COR-L47 (cell line): Measurements from ENCODE around the gene CFB.
"Not testable (repeated sequence)": the region's sequence is repeated elsewhere in the genome, so short reads cannot be mapped to it uniquely, and the experiment has no call there.

Experiments
- DNase-seq: peaks from one replicate; lab custom pipeline; 2025; lab: John Stamatoyannopoulos, UW

The CFB gene

DNA sequence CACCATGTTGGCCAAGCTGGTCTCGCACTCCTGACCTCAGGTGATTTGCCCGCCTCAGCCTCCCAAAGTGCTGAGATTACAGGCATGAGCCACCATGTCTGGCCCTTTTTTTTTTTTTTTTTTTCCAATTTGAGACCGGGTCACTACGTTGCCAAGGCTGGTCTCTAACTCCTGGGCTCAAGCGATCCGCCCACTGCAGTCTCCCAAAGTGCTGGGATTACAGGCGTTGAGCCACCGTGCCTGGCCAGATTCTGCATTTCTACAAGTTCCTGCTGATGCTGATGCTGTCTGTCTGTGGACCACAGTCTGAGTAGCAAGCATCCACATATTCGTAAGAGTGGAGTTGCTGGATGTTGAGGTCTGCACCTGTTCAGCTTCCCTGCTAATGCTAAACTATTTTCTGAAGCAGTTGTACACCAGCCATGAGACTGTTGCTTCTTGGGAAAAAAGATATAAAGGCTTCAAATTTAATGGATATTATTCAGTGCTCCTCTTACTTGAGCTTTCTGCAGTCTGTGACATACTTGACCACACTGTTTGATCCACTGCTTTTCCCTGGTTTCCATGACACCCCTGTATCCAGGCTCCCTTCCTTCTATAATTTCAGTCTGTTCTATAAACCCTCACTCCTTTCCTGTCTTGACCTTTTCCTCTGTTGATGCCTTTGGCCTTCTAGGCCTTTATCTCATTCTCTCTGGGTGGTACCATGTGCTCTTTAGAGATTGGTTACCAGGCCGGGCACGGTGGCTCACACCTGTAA lies 33.9 kb upstream of the CFB start:
- DNase-seq = no peak

DNA sequence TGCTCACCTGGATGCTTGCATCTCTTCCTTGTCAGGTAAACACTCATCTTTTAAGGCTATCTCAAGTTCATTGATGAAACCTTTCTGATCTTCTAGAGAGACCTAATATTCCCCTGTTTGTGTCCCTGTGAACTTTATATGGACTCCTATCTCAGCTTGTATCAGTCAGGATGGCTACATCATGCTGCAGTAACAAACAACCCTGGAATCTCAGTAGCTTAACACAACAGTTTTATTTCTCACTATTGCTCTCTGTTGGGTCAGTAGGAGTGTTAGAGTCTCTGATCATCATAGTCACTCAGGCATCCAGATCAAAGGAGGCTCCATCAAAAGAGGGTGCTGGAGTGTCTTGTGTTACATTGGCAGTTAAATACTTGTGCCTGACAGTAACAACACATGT lies 30.5 kb upstream of the CFB start:
- no peak for DNase-seq

DNA sequence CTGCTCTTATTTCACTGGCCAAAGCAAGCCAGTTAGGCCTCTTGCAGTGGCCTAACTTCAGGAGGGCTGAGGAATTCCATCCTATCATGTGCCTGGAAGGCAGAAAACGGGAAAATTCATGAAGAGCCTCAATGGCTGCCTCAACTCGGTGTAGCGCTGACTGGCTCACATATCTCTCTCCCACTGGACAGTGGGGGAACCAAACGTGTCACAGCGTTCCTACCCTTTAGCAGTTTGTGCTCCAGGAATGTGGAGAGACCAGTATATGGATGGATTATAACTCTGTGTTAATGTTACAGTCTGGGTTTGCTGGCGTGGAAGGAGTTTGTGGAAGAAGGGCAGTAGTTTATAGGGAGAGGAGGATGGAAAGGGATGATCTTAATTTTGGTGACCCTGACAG lies 30.1 kb upstream of the CFB start:
- no peak for DNase-seq

DNA sequence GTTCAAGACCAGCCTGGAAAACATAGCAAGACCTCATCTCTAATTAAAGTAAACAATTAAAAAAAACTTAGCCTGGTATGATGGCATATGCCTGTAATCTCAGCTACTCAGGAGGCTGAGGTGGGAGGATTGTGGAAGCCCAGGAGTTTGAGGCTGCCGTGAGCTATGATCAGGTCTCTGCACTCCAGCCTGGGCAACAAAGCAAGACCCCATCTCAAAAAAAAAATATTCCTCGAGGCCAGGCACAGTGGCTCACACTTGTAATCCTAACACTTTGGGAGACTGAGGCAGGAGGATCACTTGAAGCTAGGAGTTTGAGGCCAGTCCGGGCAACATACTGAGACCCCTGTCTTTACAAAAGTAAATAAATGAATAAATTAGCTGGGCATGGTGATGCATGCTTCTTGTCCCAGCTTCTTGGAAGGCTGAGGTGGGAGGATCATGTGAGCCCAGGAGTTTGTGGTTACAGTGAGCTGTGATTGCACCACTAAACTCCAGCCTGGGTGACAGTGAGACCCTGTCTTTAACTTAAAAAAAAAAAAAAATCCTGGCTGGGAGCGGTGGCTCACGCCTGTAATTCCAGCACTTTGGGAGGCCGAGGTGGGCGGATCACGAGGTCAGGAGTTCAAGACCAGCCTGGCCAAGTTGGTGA lies 27.7 kb upstream of the CFB start:
- DNase-seq = no peak

DNA sequence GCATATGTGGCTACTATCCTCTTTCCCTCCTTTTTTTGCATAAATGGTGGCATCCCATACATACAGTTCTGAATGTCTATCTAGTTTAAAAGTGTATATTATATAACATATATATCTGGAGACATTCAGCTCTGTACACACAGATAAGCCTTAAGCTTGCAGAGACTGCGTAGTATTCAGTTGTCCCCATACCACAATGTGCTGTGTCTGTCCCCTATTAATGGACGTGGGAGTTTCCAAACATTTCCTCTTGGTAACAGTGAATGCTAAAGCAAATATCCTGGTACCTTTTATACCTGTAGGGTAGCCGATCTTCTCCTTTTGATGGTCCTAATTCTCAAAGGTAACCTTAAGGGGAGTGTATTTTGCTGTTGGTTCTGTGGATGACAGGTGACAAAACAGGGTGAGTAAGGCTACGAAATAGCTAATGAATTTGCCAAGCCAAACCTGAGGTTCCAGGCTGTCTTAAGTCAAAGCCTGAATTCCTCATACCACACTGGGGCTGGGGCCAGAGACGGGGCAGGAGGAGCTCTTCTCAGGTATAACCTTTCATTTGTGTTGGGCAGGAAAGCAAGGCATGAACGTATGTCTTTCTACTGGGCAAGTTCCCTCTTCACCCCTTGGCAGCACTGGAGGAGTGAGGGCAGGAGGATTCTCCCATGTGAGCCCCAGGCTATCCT lies 26.1 kb upstream of the CFB start:
- no peak for DNase-seq

DNA sequence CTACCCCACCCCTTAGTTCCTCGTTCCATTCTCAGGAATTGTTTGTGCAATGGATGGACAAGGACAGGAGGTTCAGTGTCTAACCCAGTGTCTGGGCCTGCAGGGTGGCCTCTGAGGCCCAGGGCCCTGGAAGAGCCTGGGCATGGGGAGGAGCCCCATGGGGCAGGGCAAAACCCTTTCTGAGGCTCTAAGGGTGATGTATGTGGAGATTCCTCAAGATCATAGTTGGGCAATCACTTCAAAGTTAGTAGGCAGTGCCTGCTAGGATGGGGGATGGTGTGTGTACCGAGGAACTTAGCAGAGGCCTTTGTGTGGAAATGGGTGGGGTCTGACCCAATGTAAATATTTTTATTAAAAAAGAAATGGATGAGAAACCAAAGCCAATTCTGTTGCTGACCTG lies 25.1 kb upstream of the CFB start:
- DNase-seq = no peak

DNA sequence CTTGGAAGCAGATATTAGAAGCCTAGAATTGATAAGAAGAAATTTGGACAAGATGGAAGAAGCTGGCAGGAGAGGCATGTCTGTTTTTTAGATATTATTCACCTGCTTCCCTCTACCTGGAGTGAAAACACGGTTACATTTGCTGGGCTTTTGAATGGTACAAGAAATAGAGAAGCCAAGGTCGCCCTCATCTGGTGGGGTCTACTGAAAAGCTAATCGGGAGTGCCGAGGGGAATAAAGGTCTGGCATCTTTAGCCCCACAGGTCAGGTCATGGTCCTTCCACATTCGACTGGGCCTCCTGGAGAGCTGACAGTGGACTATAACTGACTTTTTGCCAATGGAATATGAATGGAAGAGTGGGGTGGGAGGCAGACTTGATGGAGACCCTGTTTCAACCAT lies 23.0 kb upstream of the CFB start:
- DNase-seq = peak; percentile 24

DNA sequence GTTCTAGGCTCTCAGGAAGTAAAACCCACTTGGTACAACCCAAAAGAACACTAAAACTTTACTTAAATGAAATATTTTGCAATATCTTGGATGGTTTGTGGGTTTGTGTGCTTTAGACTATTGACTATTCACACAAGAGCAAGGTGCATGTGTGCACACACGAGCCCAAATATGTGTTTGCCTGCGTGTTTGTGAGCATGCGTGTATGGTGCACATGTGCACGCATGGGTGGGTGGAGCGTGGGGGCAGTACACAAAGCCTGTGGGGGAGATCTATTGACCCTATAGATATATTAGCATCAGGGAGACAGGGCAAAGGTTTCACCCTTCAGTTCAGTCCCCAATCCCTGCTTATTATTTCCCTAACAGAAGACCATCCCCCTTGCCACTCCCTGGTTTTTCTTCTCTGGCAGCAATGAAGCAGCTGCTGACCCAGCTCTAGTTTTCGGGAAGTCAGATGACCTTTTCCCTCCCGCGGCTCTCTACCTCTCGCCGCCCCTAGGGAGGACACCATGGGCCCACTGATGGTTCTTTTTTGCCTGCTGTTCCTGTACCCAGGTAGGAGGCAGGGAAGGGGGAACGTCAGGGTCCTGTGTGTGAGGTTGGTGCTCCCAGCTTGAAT lies 18.5 kb upstream of the CFB start, which contains the start of gene C2:
C2 (plus strand) TSS at position 476 of the 621 bp plus-strand sequence; CDS start at position 512, 36 bp downstream.
- no peak for DNase-seq

DNA sequence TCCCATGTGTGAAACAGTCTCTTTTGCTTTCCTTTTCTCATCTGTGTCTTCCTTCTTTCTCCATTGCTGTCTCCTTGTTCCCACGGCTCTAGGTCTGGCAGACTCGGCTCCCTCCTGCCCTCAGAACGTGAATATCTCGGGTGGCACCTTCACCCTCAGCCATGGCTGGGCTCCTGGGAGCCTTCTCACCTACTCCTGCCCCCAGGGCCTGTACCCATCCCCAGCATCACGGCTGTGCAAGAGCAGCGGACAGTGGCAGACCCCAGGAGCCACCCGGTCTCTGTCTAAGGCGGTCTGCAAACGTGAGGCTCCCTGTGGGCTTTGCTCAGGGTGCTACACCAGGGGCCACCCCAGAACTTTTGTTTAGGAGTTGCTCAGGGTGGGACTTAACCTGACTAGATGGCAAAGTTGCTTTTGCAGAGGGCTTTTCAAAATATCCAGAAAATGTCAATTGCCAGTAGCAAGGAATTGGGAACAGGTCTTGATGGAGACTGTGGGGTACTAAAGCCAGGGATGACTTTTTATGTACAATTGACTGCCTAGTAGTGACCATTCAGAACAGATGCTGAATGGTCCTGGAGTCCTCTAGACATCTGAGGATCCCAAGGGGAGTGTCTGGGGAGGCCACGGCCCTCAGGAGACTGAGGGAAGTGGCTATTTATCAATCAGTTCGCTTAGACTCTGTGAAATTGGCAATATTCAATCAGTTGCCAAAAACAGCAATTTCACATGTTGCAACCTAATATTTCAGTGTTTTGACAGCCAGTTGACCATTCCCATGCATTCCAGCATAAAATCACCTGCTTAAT lies 17.8 kb upstream of the CFB start:
- DNase-seq = no peak

DNA sequence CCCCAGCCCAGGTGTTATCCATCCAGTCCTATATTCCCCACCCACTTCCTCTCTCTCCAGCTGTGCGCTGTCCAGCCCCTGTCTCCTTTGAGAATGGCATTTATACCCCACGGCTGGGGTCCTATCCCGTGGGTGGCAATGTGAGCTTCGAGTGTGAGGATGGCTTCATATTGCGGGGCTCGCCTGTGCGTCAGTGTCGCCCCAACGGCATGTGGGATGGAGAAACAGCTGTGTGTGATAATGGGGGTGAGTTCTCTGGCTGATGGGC lies 17.3 kb upstream of the CFB start:
- DNase-seq = no peak

DNA sequence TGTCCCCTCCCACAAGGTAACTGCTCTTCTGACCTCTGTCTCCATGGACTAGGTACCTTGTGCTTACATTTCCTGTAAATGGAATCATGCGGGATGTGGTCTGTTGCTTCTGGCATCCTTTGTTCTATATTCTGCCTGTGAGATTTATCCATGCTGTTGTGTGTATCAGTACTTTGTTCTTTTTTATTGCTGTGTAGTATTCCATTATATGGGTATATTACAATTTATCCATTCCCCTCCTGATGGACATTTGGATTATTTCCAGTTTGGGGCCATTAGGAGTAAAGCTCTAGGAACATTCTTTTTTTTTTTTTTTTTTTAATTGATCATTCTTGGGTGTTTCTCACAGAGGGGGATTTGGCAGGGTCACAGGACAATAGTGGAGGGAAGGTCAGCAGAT lies 14.9 kb upstream of the CFB start:
- DNase-seq = no peak

DNA sequence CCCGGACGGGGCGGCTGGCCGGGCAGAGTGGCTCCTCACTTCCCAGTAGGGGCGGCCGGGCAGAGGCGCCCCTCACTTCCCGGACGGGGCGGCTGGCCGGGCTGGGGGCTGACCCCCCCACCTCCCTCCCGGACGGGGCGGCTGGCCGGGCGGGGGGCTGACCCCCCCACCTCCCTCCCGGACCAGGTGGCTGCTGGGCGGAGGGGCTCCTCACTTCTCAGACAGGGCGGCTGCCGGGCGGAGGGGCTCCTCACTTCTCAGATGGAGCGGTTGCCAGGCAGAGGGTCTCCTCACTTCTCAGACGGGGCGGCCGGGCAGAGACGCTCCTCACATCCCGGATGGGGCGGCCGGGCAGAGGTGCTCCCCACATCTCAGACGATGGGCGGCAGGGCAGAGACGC lies 13.8 kb upstream of the CFB start:
- not testable (repeated sequence) for DNase-seq

DNA sequence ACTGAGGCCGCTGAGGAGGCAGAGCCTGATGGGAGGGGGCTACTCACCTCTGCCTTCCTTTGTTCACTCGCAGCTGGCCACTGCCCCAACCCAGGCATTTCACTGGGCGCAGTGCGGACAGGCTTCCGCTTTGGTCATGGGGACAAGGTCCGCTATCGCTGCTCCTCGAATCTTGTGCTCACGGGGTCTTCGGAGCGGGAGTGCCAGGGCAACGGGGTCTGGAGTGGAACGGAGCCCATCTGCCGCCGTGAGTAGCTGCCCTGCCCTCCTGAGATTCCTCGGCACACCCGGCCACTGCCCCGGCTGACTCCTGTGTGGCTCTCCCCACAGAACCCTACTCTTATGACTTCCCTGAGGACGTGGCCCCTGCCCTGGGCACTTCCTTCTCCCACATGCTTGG lies 12.4 kb upstream of the CFB start:
- no peak for DNase-seq

DNA sequence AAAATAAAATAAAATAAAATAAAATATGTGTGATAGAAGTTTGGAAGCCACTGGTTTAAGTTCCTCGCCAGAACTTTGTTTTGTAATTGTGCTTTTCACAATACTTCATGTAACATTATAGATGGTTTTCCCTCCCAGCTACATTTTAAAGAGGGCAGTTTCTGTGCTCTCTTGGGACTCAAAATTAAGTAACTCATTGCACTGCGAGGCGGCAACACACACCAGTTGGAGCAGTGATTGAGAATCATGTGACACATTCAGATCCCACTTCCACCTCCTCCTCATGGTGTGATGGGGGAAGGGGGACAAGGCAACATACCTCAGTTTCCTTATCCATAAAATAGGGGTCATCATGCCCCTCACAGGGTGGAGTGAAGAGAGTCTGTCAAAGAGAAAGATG lies 10.9 kb upstream of the CFB start:
- no peak for DNase-seq

DNA sequence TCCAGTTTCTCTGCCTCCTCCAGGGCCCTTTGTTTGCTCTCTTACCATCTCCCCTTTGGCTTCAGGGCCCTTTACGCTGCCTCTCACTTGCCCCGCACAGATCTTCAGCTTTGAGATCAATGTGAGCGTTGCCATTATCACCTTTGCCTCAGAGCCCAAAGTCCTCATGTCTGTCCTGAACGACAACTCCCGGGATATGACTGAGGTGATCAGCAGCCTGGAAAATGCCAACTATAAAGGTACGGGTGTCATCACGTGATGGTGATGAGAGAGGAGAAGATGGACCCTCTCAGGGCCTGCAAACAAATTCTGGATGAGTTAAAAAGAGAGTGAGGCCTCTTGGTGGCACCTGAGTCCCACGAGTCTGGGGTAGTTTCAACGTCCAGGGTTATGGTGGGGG lies 10.1 kb upstream of the CFB start:
- DNase-seq = no peak

DNA sequence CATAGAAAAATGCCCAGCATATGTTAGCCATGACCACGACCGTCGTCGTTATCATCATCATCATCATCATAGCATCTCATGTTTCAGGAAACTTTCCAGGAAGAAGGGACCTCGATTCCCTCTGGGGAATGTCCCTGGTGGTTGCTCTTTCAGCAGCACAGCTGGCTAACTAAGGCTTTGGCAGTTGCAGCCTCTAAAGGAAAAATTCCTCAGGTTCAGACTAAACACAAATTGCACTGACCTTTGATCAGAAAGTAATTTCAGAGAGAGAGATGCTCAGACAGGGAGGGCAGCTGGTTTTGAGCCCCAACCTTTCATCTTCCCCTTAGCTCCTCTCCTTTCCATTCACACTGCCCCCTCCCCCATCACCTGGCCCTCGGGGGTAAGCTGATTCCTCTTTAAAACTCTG lies 5.6 kb upstream of the CFB start:
- no peak for DNase-seq

DNA sequence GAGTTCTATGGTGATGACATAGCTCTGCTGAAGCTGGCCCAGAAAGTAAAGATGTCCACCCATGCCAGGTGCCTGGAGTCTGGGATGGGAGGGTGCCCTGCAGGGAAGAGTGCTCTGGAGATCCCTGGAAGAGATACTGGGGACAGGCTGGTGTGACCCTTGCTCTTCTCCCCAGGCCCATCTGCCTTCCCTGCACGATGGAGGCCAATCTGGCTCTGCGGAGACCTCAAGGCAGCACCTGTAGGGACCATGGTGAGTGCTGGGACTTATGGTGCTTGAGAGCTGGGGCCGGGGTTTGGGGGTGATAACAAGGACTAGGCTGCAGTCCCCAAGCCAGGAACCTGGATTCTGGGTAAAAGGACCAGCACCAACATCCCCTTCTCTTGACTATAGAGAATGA lies 2.2 kb upstream of the CFB start:
- DNase-seq = no peak

DNA sequence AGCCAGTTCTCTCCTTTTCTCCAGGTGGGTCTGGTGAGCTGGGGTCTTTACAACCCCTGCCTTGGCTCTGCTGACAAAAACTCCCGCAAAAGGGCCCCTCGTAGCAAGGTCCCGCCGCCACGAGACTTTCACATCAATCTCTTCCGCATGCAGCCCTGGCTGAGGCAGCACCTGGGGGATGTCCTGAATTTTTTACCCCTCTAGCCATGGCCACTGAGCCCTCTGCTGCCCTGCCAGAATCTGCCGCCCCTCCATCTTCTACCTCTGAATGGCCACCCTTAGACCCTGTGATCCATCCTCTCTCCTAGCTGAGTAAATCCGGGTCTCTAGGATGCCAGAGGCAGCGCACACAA lies 765 bp upstream of the CFB start:
- DNase-seq = no peak

DNA sequence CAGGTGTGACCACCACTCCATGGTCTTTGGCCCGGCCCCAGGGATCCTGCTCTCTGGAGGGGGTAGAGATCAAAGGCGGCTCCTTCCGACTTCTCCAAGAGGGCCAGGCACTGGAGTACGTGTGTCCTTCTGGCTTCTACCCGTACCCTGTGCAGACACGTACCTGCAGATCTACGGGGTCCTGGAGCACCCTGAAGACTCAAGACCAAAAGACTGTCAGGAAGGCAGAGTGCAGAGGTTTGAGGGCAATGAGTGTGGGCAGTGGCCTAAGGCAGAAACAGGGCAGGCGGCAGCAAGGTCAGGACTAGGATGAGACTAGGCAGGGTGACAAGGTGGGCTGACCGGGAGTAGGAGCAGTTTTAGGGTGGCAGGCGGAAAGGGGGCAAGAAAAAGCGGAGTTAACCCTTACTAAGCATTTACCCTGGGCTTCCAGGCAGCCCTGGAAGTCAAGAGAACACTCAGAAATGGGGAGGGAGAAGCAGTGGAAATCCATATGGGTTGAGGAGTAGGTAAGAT lies 533 bp downstream of the CFB start:
- DNase-seq = no peak

DNA sequence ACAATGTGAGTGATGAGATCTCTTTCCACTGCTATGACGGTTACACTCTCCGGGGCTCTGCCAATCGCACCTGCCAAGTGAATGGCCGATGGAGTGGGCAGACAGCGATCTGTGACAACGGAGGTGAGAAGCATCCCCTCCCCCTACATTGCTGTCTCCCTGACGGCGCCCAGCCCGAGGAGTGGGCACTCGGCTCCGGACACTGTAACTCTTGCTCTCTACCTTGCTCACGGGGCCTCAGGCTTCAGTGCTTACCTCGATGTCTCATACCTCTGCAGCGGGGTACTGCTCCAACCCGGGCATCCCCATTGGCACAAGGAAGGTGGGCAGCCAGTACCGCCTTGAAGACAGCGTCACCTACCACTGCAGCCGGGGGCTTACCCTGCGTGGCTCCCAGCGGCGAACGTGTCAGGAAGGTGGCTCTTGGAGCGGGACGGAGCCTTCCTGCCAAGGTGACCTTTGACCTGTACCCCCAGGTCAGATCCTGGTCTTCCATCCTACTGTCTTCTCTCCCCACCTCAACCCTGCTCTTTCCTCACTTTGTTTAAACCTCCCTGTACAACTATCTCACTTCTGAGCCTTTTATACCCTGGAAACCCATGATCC lies 1.3 kb downstream of the CFB start:
- no peak for DNase-seq

DNA sequence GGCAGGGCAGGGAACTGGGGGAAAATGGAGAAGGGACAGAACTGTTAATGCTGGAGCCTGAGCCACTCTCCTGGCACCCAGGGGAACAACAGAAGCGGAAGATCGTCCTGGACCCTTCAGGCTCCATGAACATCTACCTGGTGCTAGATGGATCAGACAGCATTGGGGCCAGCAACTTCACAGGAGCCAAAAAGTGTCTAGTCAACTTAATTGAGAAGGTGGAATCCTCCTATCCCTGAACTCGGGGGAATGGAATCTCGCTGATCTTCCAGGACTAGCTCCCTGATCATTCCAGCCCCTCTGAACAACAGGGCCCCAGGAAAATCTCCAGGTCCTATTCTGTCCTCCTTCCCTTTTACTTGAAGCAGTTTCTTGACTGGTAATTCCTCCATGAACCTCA lies 2.0 kb downstream of the CFB start:
- no peak for DNase-seq

DNA sequence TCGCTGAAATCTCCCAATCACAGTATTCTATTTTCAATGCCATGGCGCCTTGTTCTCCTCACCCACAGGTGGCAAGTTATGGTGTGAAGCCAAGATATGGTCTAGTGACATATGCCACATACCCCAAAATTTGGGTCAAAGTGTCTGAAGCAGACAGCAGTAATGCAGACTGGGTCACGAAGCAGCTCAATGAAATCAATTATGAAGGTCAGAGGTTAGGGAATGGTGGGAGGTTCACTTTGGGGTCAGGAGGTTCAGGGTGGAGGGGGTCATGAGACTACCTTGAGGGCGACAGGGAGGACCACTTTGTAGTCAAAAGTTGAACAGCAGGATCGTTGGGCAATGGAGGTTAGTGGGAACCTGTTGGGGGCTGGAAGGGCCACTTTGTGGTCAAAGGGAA lies 2.4 kb downstream of the CFB start:
- no peak for DNase-seq
